GM23338 (cell line): ENCODE data around the gene PPP2R2B. TPM values are rescaled to one million over a fixed set of nuclear protein-coding genes. Genes with fewer than 3 reads are reported as not detected.

Experiments used
- ATAC-seq: fragments of 200-7000 bp; cut with Tn5 transposase; 3 replicates; pipeline ENCODE4 v1.9.1; 2020
- DNase-seq: peaks from one replicate; pipeline ENCODE4 v3.0.0-alpha.2; 2015; ENCODE audit warnings: low spot score
- H2AFZ ChIP-seq: fragments of 200-600 bp; sonication (generic); 2 replicates; pipeline ENCODE4 v1.8.0; 2016; ENCODE audit warnings: antibody characterized with exemption, mild to moderate bottlenecking, moderate library complexity
- H3F3A ChIP-seq: fragments of 200-600 bp; sonication (generic); replicated peaks from 2 replicates; pipeline ENCODE4 v1.8.0; 2017; ENCODE audit warnings: antibody characterized with exemption, mixed run types, low read depth
- H3K27ac ChIP-seq: fragments of 200-600 bp; sonication (generic); 2 replicates; pipeline ENCODE4 v1.6.1; 2016; ENCODE audit warnings: low read depth
- H3K27me3 ChIP-seq: fragments of 200-600 bp; sonication (generic); 2 replicates; pipeline ENCODE4 v1.8.0; 2016; ENCODE audit warnings: mild to moderate bottlenecking, mixed run types, moderate library complexity; ENCODE audit not compliant: insufficient read depth
- H3K36me3 ChIP-seq: fragments of 200-600 bp; sonication (generic); 2 replicates; pipeline ENCODE4 v1.8.0; 2016; ENCODE audit warnings: mild to moderate bottlenecking; ENCODE audit not compliant: insufficient read depth
- H3K4me1 ChIP-seq: fragments of 200-600 bp; sonication (generic); 2 replicates; pipeline ENCODE4 v1.8.0; 2016; ENCODE audit warnings: mild to moderate bottlenecking, moderate library complexity; ENCODE audit not compliant: insufficient read depth
- H3K4me2 ChIP-seq: fragments of 200-600 bp; sonication (generic); 2 replicates; pipeline ENCODE4 v1.7.1; 2017; ENCODE audit warnings: mixed run types
- H3K4me3 ChIP-seq: fragments of 200-600 bp; sonication (generic); 2 replicates; pipeline ENCODE4 v1.6.1; 2016; ENCODE audit warnings: mixed run types
- H3K79me2 ChIP-seq: fragments of 200-600 bp; sonication (generic); replicated peaks from 2 replicates; pipeline ENCODE4 v1.8.0; 2017; ENCODE audit warnings: mild to moderate bottlenecking; ENCODE audit not compliant: insufficient read depth
- H3K9me2 ChIP-seq: fragments of 200-600 bp; sonication (generic); 2 replicates; pipeline ENCODE4 v1.8.0; 2017; ENCODE audit not compliant: insufficient read depth
- H4K20me1 ChIP-seq: fragments of 200-600 bp; sonication (generic); replicated peaks from 2 replicates; pipeline ENCODE4 v1.8.0; 2017; ENCODE audit warnings: mild to moderate bottlenecking; ENCODE audit not compliant: insufficient read depth
- H3K27ac Mint-ChIP-seq: 2 replicates; pipeline ENCODE4 v1.8.0; 2020; ENCODE audit warnings: inconsistent platforms, mild to moderate bottlenecking, moderate library complexity, mixed read lengths
- H3K27me3 Mint-ChIP-seq: 3 replicates; pipeline ENCODE4 v1.8.0; 2022; ENCODE audit warnings: low read depth, mild to moderate bottlenecking, moderate library complexity, mixed read lengths, inconsistent platforms; ENCODE audit not compliant: insufficient read depth, poor library complexity
- H3K36me3 Mint-ChIP-seq: 3 replicates; pipeline ENCODE4 v1.8.0; 2021; ENCODE audit warnings: low read depth, mild to moderate bottlenecking, inconsistent platforms, moderate library complexity, mixed read lengths
- H3K4me1 Mint-ChIP-seq: 3 replicates; pipeline ENCODE4 v1.8.0; 2020; ENCODE audit warnings: mild to moderate bottlenecking, inconsistent platforms, mixed read lengths
- H3K4me3 Mint-ChIP-seq: 3 replicates; pipeline ENCODE4 v1.8.0; 2021; ENCODE audit warnings: moderate library complexity, mild to moderate bottlenecking, inconsistent platforms, mixed read lengths
- H3K9me3 Mint-ChIP-seq: 3 replicates; pipeline ENCODE4 v1.8.0; 2020; ENCODE audit warnings: moderate library complexity, mild to moderate bottlenecking, inconsistent platforms, mixed read lengths
- ETS1 ChIP-seq: IDR thresholded peaks from 2 replicates; pipeline ENCODE4 v1.6.1; 2016; ENCODE audit warnings: antibody characterized with exemption
- EZH2phosphoT487 ChIP-seq: fragments of 200-600 bp; sonication (generic); IDR thresholded peaks from one replicate; pipeline ENCODE4 v1.8.1; 2018; ENCODE audit warnings: antibody characterized with exemption; ENCODE audit not compliant: unreplicated experiment
- JUNB ChIP-seq: IDR thresholded peaks from one replicate; pipeline ENCODE4 v1.6.1; 2016; ENCODE audit warnings: antibody characterized with exemption; ENCODE audit not compliant: unreplicated experiment
- REST ChIP-seq: IDR thresholded peaks from one replicate; pipeline ENCODE4 v1.6.1; 2018; ENCODE audit warnings: antibody characterized with exemption; ENCODE audit not compliant: unreplicated experiment
- polyA plus RNA-seq: library from polyadenylated mRNA; unstranded; fragments of >200 nt; fragmentation: Nextera tagmentation; extraction: Ambion mirVana; gene quantifications from 2 replicates; pipeline ENCODE4 v1.2.1, GENCODE V29; 2016
- total RNA-seq: library from RNA; depleted of rRNA; stranded (reverse); fragments of >200 nt; shearing (Covaris generic); gene quantifications from 2 replicates; pipeline ENCODE4 v1.2.3, GENCODE V29; 2014
- TF ChIP-seq, protein P1 (sequence below), 2 experiments: fragments of 200-600 bp in 1 of 2; sonication (generic) in 1 of 2; conservative IDR thresholded peaks; 2 replicates each; pipeline versions ENCODE4 v1.5.1 to v1.6.1; 2016 to 2017; ENCODE audit warnings: antibody characterized with exemption in 2 of 2, low read depth in 2 of 2, mild to moderate bottlenecking in 2 of 2, moderate library complexity in 1 of 2

Gene PPP2R2B
- total and polyA plus RNA-seq, 2 experiments from 2014 or later = 21.3 to 33.9 TPM

DNA sequence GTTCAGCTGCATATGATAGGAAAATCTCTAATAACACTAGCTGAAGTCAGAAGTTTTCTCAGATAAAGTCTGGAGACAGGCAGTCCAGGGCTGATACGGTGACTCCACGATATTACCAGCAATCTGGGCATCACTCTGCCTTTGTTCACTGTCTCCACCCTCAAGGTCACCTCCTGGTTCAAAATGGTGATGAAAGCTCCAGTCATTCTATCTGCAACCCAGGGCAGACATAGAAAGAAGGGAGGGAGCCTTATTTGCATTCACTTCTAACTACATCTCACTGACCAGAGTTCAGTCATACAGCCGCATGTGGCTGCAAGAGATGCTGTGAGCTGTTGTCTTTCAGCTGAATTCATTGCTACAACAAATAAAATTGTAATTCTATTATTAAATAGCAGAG, 340.1 kb downstream of the PPP2R2B start:
- Histone ChIP-seq H3F3A (no peaks in the 10 kb centered on the region), H3K27me3 (no peaks in the 10 kb centered on the region), H3K4me3 (no peak overlapping the region), H3K79me2 (no peaks in the 10 kb centered on the region), H2AFZ (no peak overlapping the region), H3K9me2 (no peaks in the 10 kb centered on the region), H3K4me1 (peaks cover 9% of the 10 kb centered on the region), H3K4me2 (no peak overlapping the region), H4K20me1 (no peaks in the 10 kb centered on the region), H3K27ac (no peak overlapping the region), H3K36me3 (no peaks in the 10 kb centered on the region)
- no peaks in the 10 kb centered on the region for H3K36me3 Mint-ChIP-seq
- H3K9me3 Mint-ChIP-seq = no peaks in the 10 kb centered on the region
- TF ChIP-seq ETS1 (no peak), JUNB (no peak), REST (no peak)
- TF ChIP-seq, protein P1, sequence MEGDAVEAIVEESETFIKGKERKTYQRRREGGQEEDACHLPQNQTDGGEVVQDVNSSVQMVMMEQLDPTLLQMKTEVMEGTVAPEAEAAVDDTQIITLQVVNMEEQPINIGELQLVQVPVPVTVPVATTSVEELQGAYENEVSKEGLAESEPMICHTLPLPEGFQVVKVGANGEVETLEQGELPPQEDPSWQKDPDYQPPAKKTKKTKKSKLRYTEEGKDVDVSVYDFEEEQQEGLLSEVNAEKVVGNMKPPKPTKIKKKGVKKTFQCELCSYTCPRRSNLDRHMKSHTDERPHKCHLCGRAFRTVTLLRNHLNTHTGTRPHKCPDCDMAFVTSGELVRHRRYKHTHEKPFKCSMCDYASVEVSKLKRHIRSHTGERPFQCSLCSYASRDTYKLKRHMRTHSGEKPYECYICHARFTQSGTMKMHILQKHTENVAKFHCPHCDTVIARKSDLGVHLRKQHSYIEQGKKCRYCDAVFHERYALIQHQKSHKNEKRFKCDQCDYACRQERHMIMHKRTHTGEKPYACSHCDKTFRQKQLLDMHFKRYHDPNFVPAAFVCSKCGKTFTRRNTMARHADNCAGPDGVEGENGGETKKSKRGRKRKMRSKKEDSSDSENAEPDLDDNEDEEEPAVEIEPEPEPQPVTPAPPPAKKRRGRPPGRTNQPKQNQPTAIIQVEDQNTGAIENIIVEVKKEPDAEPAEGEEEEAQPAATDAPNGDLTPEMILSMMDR (conservative IDR thresholded peaks at IDR 0.05; ENCODE audit: low read depth in 2 of 2) = no peak
- peaks cover 14% of the 10 kb centered on the region for H3K4me1 Mint-ChIP-seq
- DNase-seq (no peak), ATAC-seq (no peak)
- H3K4me3 Mint-ChIP-seq = no peak overlapping the region
- no peak overlapping the region for H3K27ac Mint-ChIP-seq
- peaks cover 4% of the 10 kb centered on the region for H3K27me3 Mint-ChIP-seq

DNA sequence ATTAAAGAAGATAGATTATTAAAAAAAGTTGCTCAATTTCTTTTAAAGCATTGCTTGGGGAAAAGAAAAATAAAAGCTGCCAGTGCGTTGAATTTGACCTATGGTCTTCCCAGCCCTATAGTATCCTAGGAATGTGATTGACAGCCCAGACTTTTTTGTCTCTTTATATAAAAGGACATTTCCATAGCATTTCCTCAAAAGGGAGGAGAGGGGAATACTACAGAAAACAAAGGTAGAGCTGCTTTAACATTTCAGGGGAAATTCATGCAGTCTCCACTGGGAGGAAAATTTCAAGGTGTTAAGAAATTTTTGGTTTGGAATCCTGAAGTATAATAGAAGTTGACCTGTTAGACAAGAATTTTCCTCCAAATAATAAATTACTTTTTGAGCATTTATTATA, 344.7 kb downstream of the PPP2R2B start:
- no peak overlapping the region for H3K27ac ChIP-seq
- H3K79me2 ChIP-seq = no peaks in the 10 kb centered on the region
- peak overlapping the region; percentile 19 for H3K4me2 ChIP-seq
- H3K36me3 ChIP-seq = no peaks in the 10 kb centered on the region
- peaks cover 10% of the 10 kb centered on the region for H3K4me1 ChIP-seq
- TF ChIP-seq EZH2phosphoT487 = no peak
- TF ChIP-seq, protein P1 (conservative IDR thresholded peaks at IDR 0.05; ENCODE audit: low read depth in 2 of 2) = no peak; a peak in 1 of 4 replicates
- no peaks in the 10 kb centered on the region for H3K27me3 ChIP-seq
- H3K4me3 ChIP-seq = no peak overlapping the region
- H3F3A ChIP-seq = no peaks in the 10 kb centered on the region
- H3K27me3 Mint-ChIP-seq = peaks cover 6% of the 10 kb centered on the region
- ATAC-seq = peak; percentile 58
- H3K4me3 Mint-ChIP-seq = no peak overlapping the region
- no peaks in the 10 kb centered on the region for H3K9me2 ChIP-seq
- peaks cover 15% of the 10 kb centered on the region for H3K4me1 Mint-ChIP-seq
- no peak overlapping the region for H3K27ac Mint-ChIP-seq
- no peak overlapping the region for H2AFZ ChIP-seq
- H4K20me1 ChIP-seq = no peaks in the 10 kb centered on the region
- DNase-seq = peak; percentile 61
- H3K9me3 Mint-ChIP-seq = no peaks in the 10 kb centered on the region
- no peaks in the 10 kb centered on the region for H3K36me3 Mint-ChIP-seq
